ENCODE measurements around the gene LAP3. TPM values are rescaled to one million over a fixed set of nuclear protein-coding genes. Genes with fewer than 3 reads are reported as not detected.

The LAP3 gene
- total and polyA plus RNA-seq, 12 donors: 22.7 to 176 (median 105) TPM

- Histone ChIP-seq H3K27me3 (no peaks in the 10 kb centered on the region), H3K9me3 (replicated peaks in 1 of 3) (no peaks in the 10 kb centered on the region), H3K4me3 (no peak overlapping the region), H3K4me1 (replicated peaks in 1 of 2) (no peaks in the 10 kb centered on the region), H3K36me3 (replicated peaks in 1 of 2) (no peaks in the 10 kb centered on the region), H3K27ac (no peak overlapping the region)
- 75 to 82% (median 81%) methylated on average over 5 of the region's 5 CpGs for WGBS, 4 donors
- intact Hi-C loops (cut with DNase I): no loop called here
- no peak for TF ChIP-seq CTCF (IDR thresholded peaks at IDR 0.05)
- no peak for TF ChIP-seq POLR2A (IDR thresholded peaks at IDR 0.05)
- DNase-seq: no peak
These were observed 19.1 kb upstream of the LAP3 start for GRCh38 chr4:17557880-17558279.

GRCh38 chr4:17558941-17559708, 17.9 kb upstream of the LAP3 start:
- TF ChIP-seq POLR2A (IDR thresholded peaks at IDR 0.05) (no peak), CTCF (IDR thresholded peaks at IDR 0.05) (no peak)
- no peak for DNase-seq
- no peak overlapping the region for H3K27ac ChIP-seq
- H3K36me3 ChIP-seq (replicated peaks in 1 of 2): no peaks in the 10 kb centered on the region
- H3K4me1 ChIP-seq (replicated peaks in 1 of 2): no peaks in the 10 kb centered on the region
- no peaks in the 10 kb centered on the region for H3K9me3 ChIP-seq (replicated peaks in 1 of 3)
- WGBS, 4 donors: 85 to 93% (median 87%) methylated on average over 4 of the region's 4 CpGs
- intact Hi-C loops (cut with DNase I): no loop called here
- no peak overlapping the region for H3K4me3 ChIP-seq
- no peaks in the 10 kb centered on the region for H3K27me3 ChIP-seq

DNA sequence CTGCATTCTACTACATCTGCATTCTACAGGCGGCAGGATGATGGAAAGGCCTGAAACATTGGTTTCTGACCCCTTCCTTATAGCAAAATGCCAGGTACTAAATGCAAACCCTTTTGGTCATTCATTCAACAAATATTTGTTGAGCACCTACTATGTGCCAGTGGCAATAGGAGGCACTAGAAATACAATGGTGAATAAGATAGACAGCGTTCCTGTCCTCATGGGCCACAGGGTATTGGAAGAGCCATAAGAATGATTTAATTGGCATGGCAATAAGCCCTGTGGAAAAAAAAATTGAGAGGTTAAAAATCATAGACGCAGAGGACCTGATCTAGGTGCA, 17.3 kb upstream of the LAP3 start:
- no peaks in the 10 kb centered on the region for H3K36me3 ChIP-seq (replicated peaks in 1 of 2)
- H3K4me3 ChIP-seq: no peak overlapping the region
- no peak for DNase-seq
- H3K27me3 ChIP-seq: no peaks in the 10 kb centered on the region
- H3K4me1 ChIP-seq (replicated peaks in 1 of 2): no peaks in the 10 kb centered on the region
- no peak overlapping the region for H3K27ac ChIP-seq
- WGBS, 4 donors: 87 to 93% (median 91%) methylated on average over 3 of the region's 3 CpGs
- no peaks in the 10 kb centered on the region for H3K9me3 ChIP-seq (replicated peaks in 1 of 3)
- intact Hi-C loops (cut with DNase I): no loop called here
- TF ChIP-seq POLR2A (IDR thresholded peaks at IDR 0.05): no peak
- no peak for TF ChIP-seq CTCF (IDR thresholded peaks at IDR 0.05)

DNA sequence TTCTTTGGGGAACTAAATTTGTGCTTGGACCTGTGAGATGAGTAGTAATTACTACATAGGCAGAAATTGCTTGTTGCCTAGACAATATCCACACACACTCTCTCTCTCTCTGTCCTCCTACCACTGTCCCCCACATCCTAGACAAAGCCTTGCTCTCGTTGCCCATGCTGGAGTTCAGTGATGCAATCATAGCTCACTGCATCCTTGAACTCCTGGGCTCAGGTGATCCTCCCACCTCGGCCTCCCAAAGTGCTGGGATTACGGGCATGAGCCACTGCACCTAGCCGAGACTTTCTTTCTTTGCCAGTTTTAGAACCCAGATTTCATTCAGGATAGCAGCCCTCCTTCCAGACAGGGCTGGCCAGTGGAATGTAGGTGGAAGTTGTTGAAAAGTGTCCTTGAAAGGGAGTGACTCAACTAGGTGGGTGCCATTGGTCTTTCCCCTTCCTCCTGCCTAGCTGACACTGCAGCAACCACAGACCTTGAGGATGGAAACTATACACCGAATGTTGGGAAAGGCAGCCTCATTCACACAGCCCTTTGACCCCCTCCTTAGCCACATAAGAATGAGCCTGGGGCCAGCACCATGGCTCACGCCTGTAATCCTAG, 16.8 kb upstream of the LAP3 start:
- intact Hi-C loops (cut with DNase I): no loop called here
- TF ChIP-seq POLR2A (IDR thresholded peaks at IDR 0.05) (no peak), CTCF (IDR thresholded peaks at IDR 0.05) (no peak)
- Histone ChIP-seq H3K4me1 (replicated peaks in 1 of 2) (no peaks in the 10 kb centered on the region), H3K27me3 (no peaks in the 10 kb centered on the region), H3K27ac (no peak overlapping the region), H3K9me3 (replicated peaks in 1 of 3) (no peaks in the 10 kb centered on the region), H3K36me3 (replicated peaks in 1 of 2) (no peaks in the 10 kb centered on the region), H3K4me3 (no peak overlapping the region)
- DNase-seq: no peak
- 66 to 77% (median 74%) methylated on average over 6 of the region's 6 CpGs for WGBS, 4 donors

All from adrenal gland (tissue), 12 donors.